RWPE1 (cell line): ENCODE results near the gene DPH7.

Experiments
- CTCF ChIA-PET: fragments of 350-600 bp; sonication (Branson Sonifier 250); formaldehyde crosslinking; extraction: SDS; loops from one replicate; lab custom pipeline; 2021; lab: Yijun Ruan, JAX
- POLR2A ChIA-PET: fragments of 400-600 bp; formaldehyde crosslinking; extraction: SDS; loops from one replicate; lab custom pipeline; 2020; ENCODE audit warnings: antibody characterized with exemption; ENCODE audit not compliant: low non-redundant PET; lab: Yijun Ruan, JAX
- DNase-seq: peaks from one replicate; pipeline ENCODE4 v3.0.0; 2012; ENCODE audit warnings: low spot score
- H3K27ac ChIP-seq: fragments of 450-650 bp; 2 replicates; pipeline ENCODE4 v1.5.1; 2017
- TF ChIP-seq, protein P1 (sequence below): fragments of 450-650 bp; conservative IDR thresholded peaks from 2 replicates; pipeline ENCODE4 v1.5.1; 2017; ENCODE audit warnings: low read depth, mild to moderate bottlenecking

The DPH7 gene

DNA sequence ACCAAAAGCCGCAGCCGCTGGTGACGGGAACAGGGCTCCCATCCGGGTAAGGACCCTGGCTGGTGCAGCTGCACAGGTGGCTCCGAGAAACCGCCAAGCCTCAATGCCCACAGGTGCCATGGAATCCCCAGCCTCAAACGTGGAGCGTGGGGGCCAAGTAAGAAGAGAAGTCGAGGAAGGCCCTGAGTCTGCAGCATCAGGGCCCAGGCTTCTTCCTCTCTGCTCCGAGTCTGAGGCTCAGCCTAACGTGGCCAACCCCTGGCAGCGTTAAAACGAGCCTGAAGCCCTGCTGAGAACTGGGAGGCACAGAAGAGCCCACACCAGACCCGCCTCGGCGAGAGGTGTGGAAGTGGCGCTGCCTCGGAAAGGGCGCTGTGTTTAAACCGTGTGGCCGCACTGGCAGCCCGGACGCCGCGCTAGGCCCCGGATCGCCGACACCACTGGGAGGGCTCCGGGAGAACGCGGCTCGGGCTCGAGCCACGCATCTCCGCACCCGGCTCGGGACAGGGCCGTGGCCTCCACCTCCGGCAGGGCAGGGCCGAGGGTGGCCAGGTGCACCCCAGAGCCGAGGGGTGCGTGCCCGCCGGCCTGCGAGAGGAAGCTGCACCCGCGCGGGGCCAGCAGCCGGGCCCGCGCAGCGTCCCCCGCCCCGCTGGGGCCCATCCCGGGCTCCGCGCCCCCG lies 10.9 kb upstream of the DPH7 start:
- TF ChIP-seq, protein P1, sequence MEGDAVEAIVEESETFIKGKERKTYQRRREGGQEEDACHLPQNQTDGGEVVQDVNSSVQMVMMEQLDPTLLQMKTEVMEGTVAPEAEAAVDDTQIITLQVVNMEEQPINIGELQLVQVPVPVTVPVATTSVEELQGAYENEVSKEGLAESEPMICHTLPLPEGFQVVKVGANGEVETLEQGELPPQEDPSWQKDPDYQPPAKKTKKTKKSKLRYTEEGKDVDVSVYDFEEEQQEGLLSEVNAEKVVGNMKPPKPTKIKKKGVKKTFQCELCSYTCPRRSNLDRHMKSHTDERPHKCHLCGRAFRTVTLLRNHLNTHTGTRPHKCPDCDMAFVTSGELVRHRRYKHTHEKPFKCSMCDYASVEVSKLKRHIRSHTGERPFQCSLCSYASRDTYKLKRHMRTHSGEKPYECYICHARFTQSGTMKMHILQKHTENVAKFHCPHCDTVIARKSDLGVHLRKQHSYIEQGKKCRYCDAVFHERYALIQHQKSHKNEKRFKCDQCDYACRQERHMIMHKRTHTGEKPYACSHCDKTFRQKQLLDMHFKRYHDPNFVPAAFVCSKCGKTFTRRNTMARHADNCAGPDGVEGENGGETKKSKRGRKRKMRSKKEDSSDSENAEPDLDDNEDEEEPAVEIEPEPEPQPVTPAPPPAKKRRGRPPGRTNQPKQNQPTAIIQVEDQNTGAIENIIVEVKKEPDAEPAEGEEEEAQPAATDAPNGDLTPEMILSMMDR: no peak
- POLR2A ChIA-PET: interaction anchor here (1.5 to 2.3 kb wide), 2 partner anchors 8 to 10 kb away, joined by 5 to 10 read pairs; no protein-coding TSS in a partner anchor
- CTCF ChIA-PET: interaction anchor here (0.7 to 5.0 kb wide), 2 partner anchors 9 to 279 kb away, joined by 3 to 48 read pairs; partner anchors contain the start of gene DPH7
- peak overlapping the region; percentile 81 for H3K27ac ChIP-seq
- no peak for DNase-seq

GRCh38 chr9:137588891-137589290 lies 10.2 kb upstream of the DPH7 start:
- peak overlapping the region; percentile 81 for H3K27ac ChIP-seq
- ChIA-PET CTCF (interaction anchor here (0.6 to 5.0 kb wide), 3 partner anchors 9 to 437 kb away, joined by 3 to 48 read pairs (median 4); partner anchors contain the start of gene DPH7), POLR2A (interaction anchor here (0.8 to 2.3 kb wide), 3 partner anchors 8 to 16 kb away, joined by 3 to 10 read pairs (median 5); partner anchors contain the start of gene ARRDC1)
- no peak for DNase-seq
- TF ChIP-seq, protein P1: no peak

GRCh38 chr9:137588311-137588710 lies 9.6 kb upstream of the DPH7 start:
- no peak for DNase-seq
- CTCF ChIA-PET: interaction anchor here (0.5 to 5.0 kb wide), 4 partner anchors 8 to 436 kb away, joined by 3 to 48 read pairs (median 4); partner anchors contain the start of gene DPH7
- POLR2A ChIA-PET: interaction anchor here (0.8 to 2.3 kb wide), 3 partner anchors 7 to 17 kb away, joined by 3 to 10 read pairs (median 5); partner anchors contain the start of gene ARRDC1
- TF ChIP-seq, protein P1: no peak
- peak overlapping the region; percentile 81 for H3K27ac ChIP-seq

DNA sequence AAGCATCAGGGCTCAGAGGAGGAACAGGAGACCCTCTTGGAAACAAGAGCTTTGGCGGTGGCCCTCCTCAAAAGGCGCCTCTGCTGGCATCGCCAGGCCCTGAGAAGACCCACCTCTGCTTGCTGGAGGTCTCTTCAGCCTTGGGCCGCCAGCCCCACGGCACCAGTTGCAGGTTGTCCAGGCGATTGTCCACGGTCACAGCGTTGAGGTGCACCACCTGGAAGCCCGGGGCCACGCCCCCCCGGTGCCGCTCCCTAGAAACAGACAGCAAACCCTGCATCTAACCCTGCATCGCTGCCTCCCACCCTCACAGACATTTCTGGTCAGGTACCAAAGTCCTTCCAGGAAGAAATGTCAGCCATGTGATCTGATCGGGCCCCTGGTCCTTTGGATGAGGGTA lies 8.1 kb upstream of the DPH7 start:
- DNase-seq: no peak
- ChIA-PET POLR2A (interaction anchor here (1.1 kb wide), 1 partner anchor 34 kb away, joined by 5 read pairs; no protein-coding TSS in a partner anchor), CTCF (no interaction called here)
- TF ChIP-seq, protein P1: no peak
- peak overlapping the region; percentile 81 for H3K27ac ChIP-seq

- POLR2A ChIA-PET: no interaction called here
- CTCF ChIA-PET: interaction anchor here (0.6 kb wide), 1 partner anchor 83 kb away, joined by 4 read pairs; no protein-coding TSS in a partner anchor
Measured at GRCh38 chr9:137583957-137584356, 5.2 kb upstream of the DPH7 start.

GRCh38 chr9:137583347-137583746 lies 4.6 kb upstream of the DPH7 start:
- DNase-seq: no peak
- TF ChIP-seq, protein P1: no peak
- ChIA-PET POLR2A (no interaction called here), CTCF (interaction anchor here (0.6 to 6.2 kb wide), 2 partner anchors 6 to 84 kb away, joined by 4 to 48 read pairs; partner anchors contain the start of gene ZMYND19)
- peak overlapping the region; percentile 85 for H3K27ac ChIP-seq

More at GRCh38 chr9:137583957-137584356, 5.2 kb upstream of the DPH7 start:
- TF ChIP-seq, protein P1: no peak
- DNase-seq: no peak
- H3K27ac ChIP-seq: peak overlapping the region; percentile 85
